Suprapubic skin (tissue), 4 donors: ENCODE measurements around the gene LRBA. TPM values are rescaled to one million over a fixed set of nuclear protein-coding genes. Genes with fewer than 3 reads are reported as not detected.

Experiments
- DNase-seq, 2 donors: peaks; one replicate each; pipeline ENCODE4 v3.0.0-alpha.2; 2019; ENCODE audit warnings: low spot score in 2 of 2
- H3K27ac ChIP-seq: fragments of 200-600 bp; sonication (generic); one replicate; pipeline ENCODE4 v1.5.1; 2019
- H3K27me3 ChIP-seq: fragments of 200-600 bp; sonication (generic); one replicate; pipeline ENCODE4 v1.5.1; 2019
- H3K36me3 ChIP-seq: fragments of 200-600 bp; sonication (generic); one replicate; pipeline ENCODE4 v1.5.1; 2019
- H3K4me1 ChIP-seq: fragments of 200-600 bp; sonication (generic); one replicate; pipeline ENCODE4 v1.5.1; 2019
- H3K4me3 ChIP-seq: fragments of 200-600 bp; sonication (generic); one replicate; pipeline ENCODE4 v1.5.1; 2019; ENCODE audit warnings: mild to moderate bottlenecking
- H3K9me3 ChIP-seq: fragments of 200-600 bp; sonication (generic); one replicate; pipeline ENCODE4 v1.5.1; 2019
- CTCF ChIP-seq, 2 donors: fragments of 200-600 bp in 1 of 2; fragments of 450-650 bp in 1 of 2; sonication (generic) in 1 of 2; IDR thresholded peaks; one replicate each; pipeline ENCODE4 v1.5.1; 2016 to 2019; ENCODE audit warnings: antibody characterized with exemption in 2 of 2, mild to moderate bottlenecking in 1 of 2, moderate library complexity in 1 of 2
- EP300 ChIP-seq: sonication (generic); formaldehyde crosslinking; IDR thresholded peaks from one replicate; pipeline ENCODE4 v1.6.1; 2017; ENCODE audit warnings: antibody characterized with exemption
- POLR2A ChIP-seq, 2 donors: fragments of 450-650 bp; IDR thresholded peaks; one replicate each; pipeline ENCODE4 v1.6.1; 2017; ENCODE audit warnings: antibody characterized with exemption in 2 of 2, mild to moderate bottlenecking in 2 of 2, moderate library complexity in 2 of 2
- POLR2AphosphoS5 ChIP-seq, 3 donors: sonication (generic); formaldehyde crosslinking; IDR thresholded peaks; one replicate each; pipeline ENCODE4 v1.6.1; 2017; ENCODE audit warnings: antibody characterized with exemption in 3 of 3
- WGBS: methylation state at CpG from one replicate; pipeline ENCODE4 v1.1.5; 2018; 5-methylcytosine and 5-hydroxymethylcytosine counted together
- total RNA-seq, 4 donors: library from RNA; depleted of rRNA; stranded (reverse); fragments of >200 nt; gene quantifications; one replicate each; pipeline ENCODE4 v1.1.0, GENCODE V29; 2016

The LRBA gene
- total RNA-seq, 4 donors from 2014 or later, result 64.6 to 128 (median 81.0) TPM

- Histone ChIP-seq H3K9me3 (no peaks in the 10 kb centered on the region), H3K36me3 (peaks cover 10% of the 10 kb centered on the region), H3K4me3 (no peak overlapping the region), H3K4me1 (no peaks in the 10 kb centered on the region), H3K27me3 (no peaks in the 10 kb centered on the region), H3K27ac (no peak overlapping the region)
- WGBS, result 94% methylated on average over 4 of the region's 4 CpGs
- TF ChIP-seq POLR2AphosphoS5 (IDR thresholded peaks at IDR 0.05) (no peak), CTCF (IDR thresholded peaks at IDR 0.05) (no peak), POLR2A (IDR thresholded peaks at IDR 0.05) (no peak), EP300 (no peak)
- DNase-seq, result no peak
Measured at GRCh38 chr4:150591904-150592303, 423.2 kb downstream of the LRBA start.

GRCh38 chr4:150591406-150591805 lies 423.7 kb downstream of the LRBA start:
- H3K4me1 ChIP-seq, result no peaks in the 10 kb centered on the region
- H3K9me3 ChIP-seq, result no peaks in the 10 kb centered on the region
- DNase-seq, result no peak
- TF ChIP-seq CTCF (IDR thresholded peaks at IDR 0.05) (no peak), POLR2A (IDR thresholded peaks at IDR 0.05) (no peak), EP300 (no peak), POLR2AphosphoS5 (IDR thresholded peaks at IDR 0.05) (no peak)
- peaks cover 10% of the 10 kb centered on the region for H3K36me3 ChIP-seq
- H3K27me3 ChIP-seq, result no peaks in the 10 kb centered on the region
- no peak overlapping the region for H3K4me3 ChIP-seq
- H3K27ac ChIP-seq, result no peak overlapping the region
- 80% methylated on average over 5 of the region's 5 CpGs for WGBS

GRCh38 chr4:150590631-150591030 lies 424.5 kb downstream of the LRBA start:
- WGBS, result 93% methylated on average over 5 of the region's 5 CpGs
- Histone ChIP-seq H3K27ac (no peak overlapping the region), H3K4me1 (no peaks in the 10 kb centered on the region), H3K27me3 (no peaks in the 10 kb centered on the region), H3K4me3 (no peak overlapping the region), H3K36me3 (peaks cover 10% of the 10 kb centered on the region), H3K9me3 (no peaks in the 10 kb centered on the region)
- DNase-seq, result no peak
- TF ChIP-seq EP300 (no peak), POLR2A (IDR thresholded peaks at IDR 0.05) (no peak), CTCF (IDR thresholded peaks at IDR 0.05) (no peak), POLR2AphosphoS5 (IDR thresholded peaks at IDR 0.05) (no peak)

GRCh38 chr4:150589157-150589556 lies 425.9 kb downstream of the LRBA start:
- H3K27ac ChIP-seq, result no peak overlapping the region
- DNase-seq, result no peak
- 86% methylated on average over 2 of the region's 2 CpGs for WGBS
- H3K27me3 ChIP-seq, result no peaks in the 10 kb centered on the region
- H3K9me3 ChIP-seq, result no peaks in the 10 kb centered on the region
- H3K4me3 ChIP-seq, result no peak overlapping the region
- TF ChIP-seq CTCF (IDR thresholded peaks at IDR 0.05) (no peak), POLR2AphosphoS5 (IDR thresholded peaks at IDR 0.05) (no peak), EP300 (no peak), POLR2A (IDR thresholded peaks at IDR 0.05) (no peak)
- H3K36me3 ChIP-seq, result peaks cover 10% of the 10 kb centered on the region
- H3K4me1 ChIP-seq, result no peaks in the 10 kb centered on the region

- H3K27ac ChIP-seq, result no peak overlapping the region
- WGBS, result 91% methylated on average over 1 of the region's 1 CpG
- DNase-seq, result no peak
- no peaks in the 10 kb centered on the region for H3K4me1 ChIP-seq
- H3K36me3 ChIP-seq, result peaks cover 17% of the 10 kb centered on the region
- H3K9me3 ChIP-seq, result peaks cover 2% of the 10 kb centered on the region
- no peaks in the 10 kb centered on the region for H3K27me3 ChIP-seq
- TF ChIP-seq POLR2AphosphoS5 (IDR thresholded peaks at IDR 0.05), result no peak
- TF ChIP-seq EP300, result no peak
- no peak for TF ChIP-seq CTCF (IDR thresholded peaks at IDR 0.05)
- no peak for TF ChIP-seq POLR2A (IDR thresholded peaks at IDR 0.05)
- H3K4me3 ChIP-seq, result no peak overlapping the region
Measured at GRCh38 chr4:150588316-150588715, 426.8 kb downstream of the LRBA start.
